ENCODE measurements around the gene GPR162. TPM values are rescaled to one million over a fixed set of nuclear protein-coding genes. Genes with fewer than 3 reads are reported as not detected.

Gene GPR162
- total RNA-seq, 1 donor from 2014 or later: 1.2 TPM

DNA sequence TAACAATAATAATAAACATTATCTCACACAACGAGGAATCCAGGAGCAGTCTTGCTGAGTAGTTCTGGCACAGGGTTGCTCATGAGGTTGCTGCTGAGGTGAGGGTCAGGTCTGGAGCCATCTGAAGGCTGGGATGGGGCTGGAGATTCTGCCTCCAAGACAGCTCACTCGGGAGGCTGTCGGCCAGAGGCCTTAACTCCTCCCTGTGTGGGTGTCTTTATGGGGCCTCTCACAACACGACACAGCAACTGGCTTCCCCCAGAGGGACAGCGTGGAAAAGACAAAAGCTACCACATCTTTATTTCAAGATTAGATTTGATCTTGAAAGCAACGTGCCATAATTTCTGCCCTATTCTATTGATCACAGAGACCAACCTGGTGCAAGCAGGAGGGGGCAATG is 39.5 kb upstream of the GPR162 start:
- H3K4me3 ChIP-seq (ENCODE audit: low read depth, low read length): no peak overlapping the region
- no peak for TF ChIP-seq CTCF (conservative IDR thresholded peaks at IDR 0.05; ENCODE audit: low read depth, low read length)
- DNase-seq (ENCODE audit: low read depth): no peak

DNA sequence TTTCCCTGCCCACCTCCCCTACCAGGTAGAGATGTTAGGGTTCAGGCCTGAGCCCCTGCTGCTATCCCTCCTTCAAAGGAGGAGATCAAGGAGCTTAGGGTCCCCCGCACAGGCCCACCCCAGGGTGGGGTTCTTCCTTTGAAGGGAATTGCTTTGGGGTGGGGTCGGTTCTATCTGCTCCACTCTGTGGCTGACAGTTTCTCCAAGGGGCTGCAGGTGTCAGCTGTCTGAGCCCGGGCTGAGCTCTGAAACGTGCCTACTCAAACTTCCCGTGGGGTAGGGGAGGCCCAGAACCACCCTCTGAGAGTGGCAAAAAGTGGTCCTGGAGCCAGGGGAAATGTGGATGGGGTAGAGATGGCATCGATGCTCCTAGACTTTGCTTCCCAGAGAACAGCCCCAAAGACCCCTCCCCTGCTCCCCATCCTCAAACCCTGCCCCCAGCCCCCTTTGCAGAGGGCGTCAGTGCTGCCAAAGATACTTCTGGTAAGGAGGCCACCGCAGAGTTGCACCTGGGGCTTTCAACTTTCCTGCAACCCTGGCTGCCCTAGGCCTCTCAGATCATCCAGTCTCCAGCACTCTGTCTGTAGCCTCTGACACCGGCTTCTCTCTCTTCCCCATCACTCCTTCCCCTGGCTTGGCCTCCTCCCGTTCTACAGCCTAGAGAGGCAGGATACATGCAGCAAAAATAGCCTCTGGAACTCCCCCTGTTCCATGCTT is 38.6 kb upstream of the GPR162 start:
- H3K4me3 ChIP-seq (ENCODE audit: low read depth, low read length): no peak overlapping the region
- TF ChIP-seq CTCF (conservative IDR thresholded peaks at IDR 0.05; ENCODE audit: low read depth, low read length): no peak
- no peak for DNase-seq (ENCODE audit: low read depth)

- no peak for TF ChIP-seq CTCF (conservative IDR thresholded peaks at IDR 0.05; ENCODE audit: low read depth, low read length)
- H3K4me3 ChIP-seq (ENCODE audit: low read depth, low read length): no peak overlapping the region
- no peak for DNase-seq (ENCODE audit: low read depth)
Measured at GRCh38 chr12:6783828-6784227, 37.8 kb upstream of the GPR162 start.

- no peak overlapping the region for H3K4me3 ChIP-seq (ENCODE audit: low read depth, low read length)
- TF ChIP-seq CTCF (conservative IDR thresholded peaks at IDR 0.05; ENCODE audit: low read depth, low read length): no peak
- no peak for DNase-seq (ENCODE audit: low read depth)
Measured at GRCh38 chr12:6784296-6784695, 37.3 kb upstream of the GPR162 start.

DNA sequence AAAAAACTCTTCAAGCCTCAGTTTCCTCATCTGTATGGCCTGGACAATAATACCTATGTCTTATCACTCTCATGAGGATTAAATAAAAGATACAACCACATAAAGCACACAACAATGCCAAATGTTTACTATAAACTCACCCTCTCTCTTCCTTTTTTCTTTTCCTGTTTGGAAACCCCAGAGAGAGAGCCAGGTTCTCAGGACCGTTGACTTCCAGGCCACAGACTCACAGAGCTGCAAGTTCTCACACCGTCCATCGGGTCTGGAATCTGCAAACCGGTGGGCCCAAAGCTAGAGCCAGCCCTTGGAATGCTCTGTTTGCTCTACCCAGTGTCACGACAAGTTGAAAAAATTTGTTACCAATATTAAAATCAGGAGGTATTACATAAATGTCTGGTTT is 36.9 kb upstream of the GPR162 start:
- no peak for DNase-seq (ENCODE audit: low read depth)
- TF ChIP-seq CTCF (conservative IDR thresholded peaks at IDR 0.05; ENCODE audit: low read depth, low read length): no peak
- H3K4me3 ChIP-seq (ENCODE audit: low read depth, low read length): no peak overlapping the region

DNA sequence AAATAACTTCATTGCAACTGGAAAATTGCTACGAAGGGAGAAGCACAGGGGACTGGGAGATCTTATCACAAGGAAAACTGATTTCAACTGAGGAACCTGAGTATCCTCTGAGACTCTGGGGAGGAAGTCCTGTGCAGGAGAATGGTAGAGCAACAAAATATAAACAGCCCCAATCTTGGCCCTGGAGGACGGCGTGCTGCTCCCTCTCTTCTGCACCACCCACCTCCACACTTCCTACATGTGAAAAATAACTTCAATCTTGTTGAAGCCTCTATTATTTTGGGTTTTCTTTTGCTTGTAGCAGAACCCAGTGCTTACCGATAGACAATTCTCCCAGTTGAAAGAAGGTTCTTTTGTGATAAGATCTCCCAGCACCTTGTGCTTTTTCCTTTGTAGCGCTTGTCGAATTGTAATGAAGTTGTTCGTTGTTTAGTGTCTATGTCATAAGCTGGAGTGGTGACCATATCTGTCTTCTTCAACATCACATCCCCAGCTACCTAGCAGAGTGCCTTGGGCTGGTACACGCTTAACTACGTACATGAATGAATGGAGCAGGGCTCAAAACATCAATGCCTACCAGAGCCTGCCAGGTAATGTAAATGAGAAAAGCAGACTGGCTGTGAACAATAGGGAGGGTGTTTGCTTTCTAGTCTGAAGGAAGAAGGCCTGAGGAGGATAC is 35.1 kb upstream of the GPR162 start:
- H3K4me3 ChIP-seq (ENCODE audit: low read depth, low read length): no peak overlapping the region
- no peak for DNase-seq (ENCODE audit: low read depth)
- TF ChIP-seq CTCF (conservative IDR thresholded peaks at IDR 0.05; ENCODE audit: low read depth, low read length): no peak

DNA sequence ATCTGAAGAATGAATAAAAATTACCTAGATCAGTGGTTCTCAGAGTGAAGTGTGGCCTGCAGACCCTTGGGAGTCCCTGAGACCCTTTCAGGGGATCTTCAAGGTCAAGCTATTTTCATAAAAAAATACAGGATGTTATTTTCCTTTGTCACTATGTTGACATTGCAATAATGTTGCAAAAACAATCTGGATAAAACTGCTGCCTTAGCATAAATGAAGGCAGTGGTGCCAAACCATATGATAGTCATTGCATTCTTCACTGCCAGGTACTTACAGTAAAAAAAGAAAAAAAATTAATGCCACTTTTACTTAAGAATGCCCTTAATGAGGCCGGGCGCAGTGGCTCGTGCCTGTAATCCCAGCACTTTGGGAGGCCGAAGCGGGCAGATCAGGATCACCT is 34.3 kb upstream of the GPR162 start:
- no peak for TF ChIP-seq CTCF (conservative IDR thresholded peaks at IDR 0.05; ENCODE audit: low read depth, low read length)
- no peak for DNase-seq (ENCODE audit: low read depth)
- no peak overlapping the region for H3K4me3 ChIP-seq (ENCODE audit: low read depth, low read length)
